Measurements from ENCODE around the gene CXCL1.
"Not testable (repeated sequence)": the region's sequence is repeated elsewhere in the genome, so short reads cannot be mapped to it uniquely, and the experiment has no call there.

Gene CXCL1

DNA sequence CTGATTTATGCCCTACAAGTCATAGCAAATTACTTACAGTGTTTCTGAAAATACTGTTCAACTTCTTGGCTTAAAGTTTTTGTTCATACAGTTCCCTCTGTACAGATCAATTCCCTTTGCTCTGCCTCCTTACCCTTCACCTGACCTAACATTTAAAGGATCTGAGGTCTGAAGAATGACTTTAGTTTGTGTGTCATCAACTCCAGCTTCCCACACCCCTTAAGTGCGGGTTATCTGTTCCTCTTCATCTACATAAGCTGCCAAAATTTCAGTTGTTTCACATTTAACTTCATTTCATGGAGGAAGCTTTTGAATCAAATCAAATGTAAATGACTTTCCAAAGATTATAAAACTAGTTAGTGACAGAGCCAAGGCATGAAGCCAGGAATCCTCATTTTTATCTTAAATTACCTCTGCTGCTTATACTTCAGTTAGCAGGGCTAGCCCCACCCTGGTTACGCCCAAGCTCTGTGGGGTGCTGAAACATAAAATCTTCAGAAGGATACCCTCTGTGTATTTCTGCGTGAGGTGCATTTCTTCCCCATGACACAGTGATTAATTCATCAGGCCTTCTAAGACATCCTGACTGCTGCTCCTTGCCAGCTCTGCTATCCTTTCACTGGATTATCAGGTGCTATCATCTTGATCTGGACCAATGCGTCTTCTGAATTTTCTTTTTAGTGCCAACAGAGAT lies 16.5 kb downstream of the CXCL1 start:
- DNase-seq = no peak

DNA sequence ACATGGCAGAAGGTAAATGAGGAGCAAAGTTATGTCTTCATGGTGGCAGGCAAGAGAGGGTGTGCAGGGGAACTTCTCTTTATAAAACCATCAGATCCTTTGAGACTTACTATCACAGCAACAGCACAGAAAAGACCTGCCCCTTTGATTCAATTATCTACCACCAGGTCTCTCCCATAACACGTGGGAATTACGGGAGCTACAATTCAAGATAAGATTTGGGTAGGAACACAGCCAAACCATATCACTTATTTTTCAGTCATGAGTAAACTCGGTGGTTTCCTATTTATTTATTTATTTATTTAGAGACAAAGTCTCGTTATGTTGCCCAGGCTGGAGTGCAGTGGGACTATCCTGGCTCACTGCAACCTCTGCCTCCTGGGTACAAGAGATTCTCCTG lies 22.1 kb downstream of the CXCL1 start:
- DNase-seq = no peak

DNA sequence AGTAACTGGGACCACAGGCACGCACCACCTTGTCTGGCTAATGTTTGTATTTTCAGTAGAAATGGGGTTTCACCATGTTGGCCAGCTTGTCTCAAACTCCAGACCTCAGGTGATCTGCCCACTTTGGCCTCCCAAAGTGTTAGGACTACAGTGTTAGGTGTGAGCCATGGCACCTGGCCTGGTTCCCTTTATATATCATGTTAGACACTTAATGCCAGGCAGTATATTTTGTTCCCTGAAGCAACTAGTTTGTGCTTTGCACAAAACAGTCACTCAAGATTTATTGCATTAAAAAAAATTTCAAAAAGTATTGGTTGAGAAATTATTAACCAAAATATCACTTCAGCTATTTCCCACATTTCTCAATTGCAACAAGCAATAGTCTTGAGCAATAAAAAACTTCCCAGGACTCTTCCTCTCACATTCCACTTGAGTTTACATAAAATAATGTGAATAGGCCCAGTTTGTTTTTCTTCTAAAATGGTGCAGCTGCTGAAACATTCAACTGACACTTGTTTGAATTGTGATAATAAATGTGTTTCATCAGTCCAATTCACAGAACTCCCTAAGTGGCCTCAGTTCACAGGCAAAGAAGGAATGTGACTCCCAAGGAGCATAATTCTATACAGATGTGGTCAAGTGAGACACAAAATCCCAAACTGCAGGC lies 22.7 kb downstream of the CXCL1 start:
- DNase-seq = no peak

DNA sequence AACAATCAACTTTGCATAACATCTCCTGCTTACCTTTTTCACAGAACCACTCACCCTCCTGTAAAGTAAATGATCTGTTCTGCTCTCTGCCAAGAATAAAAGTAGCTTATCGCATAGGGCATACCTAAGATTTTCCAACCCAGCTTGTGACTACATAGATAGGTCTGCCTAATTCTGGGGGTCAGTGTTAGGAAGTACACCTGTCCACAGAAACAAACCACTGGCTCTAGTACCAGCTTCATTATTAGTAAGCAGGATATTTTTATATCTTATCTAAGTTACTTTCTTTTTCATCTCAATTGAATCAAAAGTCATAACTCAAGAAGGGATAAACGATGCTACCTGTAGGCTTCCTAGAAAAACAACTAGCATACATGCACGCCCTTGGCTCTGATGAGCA lies 23.8 kb downstream of the CXCL1 start:
- DNase-seq = no peak

DNA sequence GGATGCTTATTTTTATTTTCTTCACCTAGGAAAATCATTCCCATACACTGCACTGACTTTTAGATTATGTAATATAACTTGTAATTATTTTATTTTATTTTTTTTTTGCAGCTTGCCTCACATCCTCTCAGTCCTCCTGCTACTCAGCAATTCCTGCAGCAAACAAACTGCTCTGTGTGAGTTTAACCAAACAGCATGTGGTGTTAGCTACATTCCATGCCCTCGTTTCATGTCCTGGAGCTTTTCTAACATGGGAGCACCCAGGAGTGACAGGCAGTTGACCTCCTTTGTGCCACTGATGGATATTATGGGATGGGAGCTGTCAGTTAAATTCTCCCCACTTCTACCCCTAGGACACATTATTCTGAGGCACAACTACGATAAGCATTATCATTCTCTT lies 24.8 kb downstream of the CXCL1 start:
- DNase-seq = no peak

DNA sequence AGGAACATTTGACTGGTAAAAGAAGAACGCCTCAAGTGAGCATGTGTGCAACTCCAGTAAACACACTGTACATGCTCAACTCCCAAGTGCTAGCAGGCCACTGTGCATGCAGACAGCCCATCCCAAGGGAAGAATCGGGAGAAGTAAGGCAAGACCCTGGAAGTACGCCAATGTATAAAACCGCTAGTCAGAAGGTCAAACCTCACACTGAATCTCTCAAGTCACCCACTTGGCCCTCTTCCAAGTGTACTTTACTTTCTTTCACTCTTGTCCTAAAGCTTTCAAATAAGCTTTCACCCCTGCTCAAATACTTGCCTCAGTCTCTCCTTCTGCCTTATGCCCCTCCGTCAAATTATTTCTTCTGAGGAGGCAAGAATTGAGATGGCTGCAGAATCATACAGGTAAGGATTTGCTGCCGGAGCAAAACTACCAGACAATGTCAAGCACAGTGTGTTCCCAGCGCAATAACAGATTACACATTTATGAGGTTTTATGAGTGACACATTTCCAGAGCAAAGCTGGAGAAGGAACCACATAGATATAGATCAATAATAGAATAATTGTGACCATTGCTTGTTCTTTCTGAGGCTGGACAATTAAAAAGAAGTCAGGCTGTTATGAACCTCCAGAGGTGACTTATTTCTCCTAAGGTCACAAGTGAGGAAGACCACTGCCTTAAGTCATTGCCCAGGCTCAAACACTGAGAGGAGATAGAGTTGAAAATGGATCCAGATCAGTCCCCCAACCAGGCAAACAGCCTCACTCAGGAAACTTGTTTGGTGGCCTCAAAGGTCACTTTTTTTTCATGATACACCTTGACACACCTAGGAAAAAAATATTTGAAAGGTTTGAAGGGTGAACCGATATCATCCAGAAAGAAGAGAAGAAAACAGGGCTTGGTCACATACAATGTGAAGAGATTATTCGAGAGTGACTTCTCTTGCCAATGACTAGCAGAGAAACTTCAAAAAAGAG lies 26.3 kb downstream of the CXCL1 start:
- DNase-seq = no peak

DNA sequence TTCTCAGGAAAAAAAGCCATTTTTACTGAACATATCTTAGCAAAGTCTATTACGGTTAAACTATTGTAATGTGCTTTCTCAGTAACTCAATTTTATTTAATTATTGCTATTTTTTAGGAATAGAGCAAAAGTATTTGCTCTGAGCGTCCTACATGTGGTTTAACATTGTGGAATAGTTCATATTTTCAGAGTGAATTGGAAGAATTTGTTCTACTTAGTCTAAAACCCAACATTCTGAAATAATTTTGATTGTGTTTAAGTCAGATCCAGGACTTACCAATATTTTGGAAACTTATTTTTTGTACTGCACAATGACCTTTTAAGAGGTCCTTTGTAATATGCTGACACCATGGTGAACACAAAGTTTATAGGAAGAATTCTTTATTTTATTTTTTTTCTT lies 27.2 kb downstream of the CXCL1 start:
- no peak for DNase-seq

DNA sequence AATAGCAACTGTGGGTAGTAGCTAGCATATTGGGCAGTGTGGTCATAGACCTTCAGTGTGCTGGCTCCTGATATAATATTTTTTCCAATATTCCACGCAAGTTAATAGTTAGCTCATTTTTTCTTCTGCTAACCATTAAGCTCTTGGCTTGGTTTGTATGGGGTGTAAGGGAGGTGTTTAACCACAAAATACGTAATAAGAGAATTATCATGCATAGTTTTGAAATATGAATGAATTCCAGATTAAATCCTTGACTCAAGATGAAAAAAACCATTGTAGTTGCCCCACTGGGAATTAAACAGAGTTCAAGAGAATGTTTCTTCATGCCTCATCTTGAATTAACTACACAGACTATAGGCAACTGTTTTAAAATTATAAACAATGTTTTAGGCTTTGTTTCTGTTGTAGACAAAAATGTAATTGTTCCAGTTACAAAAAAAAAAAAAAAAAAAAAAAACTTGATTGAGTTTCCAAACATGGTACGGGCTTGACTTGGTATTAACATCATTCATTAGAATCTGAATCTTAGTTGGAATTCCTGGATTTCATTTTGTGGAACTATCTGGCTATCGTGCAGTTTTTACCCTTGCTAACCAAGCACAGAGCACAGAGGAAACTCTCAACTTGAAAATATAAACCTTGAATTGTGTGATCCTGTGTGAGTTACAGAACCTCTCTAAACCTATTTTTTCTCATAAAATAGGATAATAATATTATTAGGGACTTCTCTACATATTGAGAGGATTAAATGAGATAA lies 28.4 kb downstream of the CXCL1 start:
- DNase-seq = no peak

DNA sequence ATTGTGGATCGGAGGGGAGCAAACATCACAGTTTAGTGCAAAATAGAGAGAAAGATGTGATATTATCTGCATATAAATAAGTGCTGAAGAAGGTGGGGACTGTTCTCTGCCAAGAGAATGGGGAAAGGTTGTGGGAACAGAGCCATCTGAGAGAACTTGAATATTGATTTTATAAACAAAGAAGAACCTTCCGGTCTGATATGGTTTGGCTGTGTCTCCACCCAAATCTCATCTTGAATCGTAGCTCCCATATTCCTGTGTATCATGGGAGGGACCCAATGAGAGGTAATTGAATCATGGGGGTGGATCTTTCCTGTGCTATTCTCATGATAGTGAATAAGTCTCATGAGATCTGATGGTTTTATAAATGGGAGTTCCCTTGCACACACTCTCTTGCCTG lies 30.1 kb downstream of the CXCL1 start:
- not testable (repeated sequence) for DNase-seq

DNA sequence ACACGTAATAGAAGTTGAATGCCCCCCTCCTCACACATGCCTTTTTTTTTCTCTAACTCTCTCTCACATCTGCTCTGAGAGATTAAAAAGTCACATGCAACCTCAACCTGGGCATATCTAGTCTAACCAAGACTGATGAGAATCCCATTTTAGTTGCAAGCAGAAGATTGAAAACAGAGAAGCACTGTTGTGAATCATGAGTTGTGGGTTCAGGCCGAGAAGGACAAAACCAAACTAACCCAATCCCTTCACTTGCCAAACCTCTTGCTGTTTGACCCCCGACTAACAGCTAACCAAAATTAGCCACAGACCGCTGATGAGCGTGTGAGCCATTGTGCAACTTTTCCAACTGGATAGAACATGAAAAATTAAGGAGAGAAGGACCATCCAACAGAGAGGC lies 31.8 kb downstream of the CXCL1 start:
- DNase-seq = no peak

DNA sequence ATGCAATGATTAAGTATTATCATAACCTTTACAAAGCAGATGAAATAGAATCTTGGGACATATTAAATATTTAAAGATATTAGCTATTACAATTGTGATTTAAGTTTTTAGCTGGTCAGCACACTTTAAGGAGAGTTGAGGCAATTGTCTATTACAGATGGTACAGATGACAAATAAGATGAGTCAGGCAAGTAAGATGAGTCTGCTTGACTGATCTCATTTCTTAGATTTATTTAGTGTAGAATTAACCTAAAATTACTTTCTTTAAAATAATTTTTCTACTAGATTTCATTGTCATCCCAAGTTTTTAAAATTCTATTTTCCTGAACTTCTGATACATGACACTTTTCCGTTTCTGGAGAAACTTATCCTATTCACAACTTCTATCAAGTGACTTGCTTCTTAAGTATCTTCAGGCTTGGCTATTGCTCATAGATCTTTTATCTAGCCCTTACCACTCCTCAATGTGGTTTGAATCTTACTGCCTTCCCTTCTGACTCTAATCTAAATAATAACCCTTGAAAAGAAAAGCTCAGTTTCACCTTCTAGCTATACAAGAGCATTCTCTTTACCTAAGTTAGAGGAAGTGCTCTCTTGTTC lies 32.9 kb downstream of the CXCL1 start:
- no peak for DNase-seq

DNA sequence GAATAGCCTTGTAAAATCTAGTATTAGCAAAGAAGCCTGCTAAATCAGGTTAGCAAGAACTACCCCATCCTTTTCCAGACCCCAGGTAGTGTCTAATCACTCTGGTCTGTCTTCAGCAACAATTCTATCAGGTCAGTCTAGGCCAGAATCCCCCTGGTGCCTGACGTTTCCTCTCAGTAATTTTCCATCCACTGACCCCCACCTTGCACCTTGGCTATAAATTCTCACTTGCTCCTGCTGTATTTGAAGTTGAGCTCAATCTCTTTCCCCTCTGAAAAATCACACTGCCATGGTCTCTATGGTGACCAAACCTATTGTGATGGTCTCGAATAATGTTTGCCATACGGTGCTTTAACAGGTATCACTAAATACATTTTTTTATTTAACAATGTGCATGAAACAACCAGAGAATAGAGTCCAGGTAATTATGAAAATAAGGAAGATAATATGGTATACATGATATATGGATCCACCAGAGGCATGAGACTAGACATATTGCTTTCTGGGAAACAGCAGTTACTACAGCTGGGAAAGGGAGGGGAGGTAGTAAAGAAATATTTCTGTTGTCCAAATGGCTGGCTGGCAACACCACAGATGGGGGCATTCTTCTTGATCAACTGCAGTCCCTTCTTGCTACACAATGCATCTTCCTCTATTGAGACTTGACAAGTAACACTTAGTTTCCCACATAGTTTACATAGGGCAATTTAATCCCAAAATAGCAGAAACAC lies 33.8 kb downstream of the CXCL1 start:
- no peak for DNase-seq

DNA sequence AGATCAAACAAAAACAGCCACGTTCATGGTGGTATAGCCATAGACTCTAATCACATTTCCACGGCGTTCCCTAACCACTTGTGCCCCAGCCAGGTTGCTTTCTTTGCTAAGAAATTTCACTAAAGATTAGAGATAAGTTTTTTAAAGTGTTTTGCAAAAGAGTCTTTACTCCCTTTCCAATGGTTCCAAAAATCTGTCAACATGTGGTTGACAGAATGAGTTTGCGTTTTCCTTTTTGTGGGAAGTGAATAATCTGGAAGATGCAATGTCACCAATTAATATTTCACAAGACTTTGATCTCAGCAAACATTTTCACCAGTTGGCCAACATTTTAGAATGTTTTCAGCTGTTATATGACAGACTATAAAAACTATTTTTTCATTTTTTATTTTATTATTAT lies 35.3 kb downstream of the CXCL1 start:
- DNase-seq = no peak

DNA sequence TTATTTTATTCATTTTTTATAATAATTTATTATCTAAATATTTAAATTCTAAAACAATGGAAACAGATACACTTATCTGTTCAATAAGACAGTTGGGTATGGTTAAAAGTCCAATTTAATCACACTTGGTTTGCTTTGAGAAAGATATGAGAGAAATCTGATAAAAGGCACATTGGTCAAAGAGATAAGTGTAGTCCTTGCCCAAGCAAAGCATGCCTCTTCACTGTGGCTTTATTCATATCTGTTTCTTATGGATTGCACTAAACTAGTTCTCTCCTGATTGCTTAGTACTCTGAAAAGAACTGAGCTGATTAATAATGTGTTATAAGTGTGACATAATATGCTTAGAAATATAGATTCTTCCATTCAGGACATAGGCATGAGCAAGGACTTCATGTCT lies 39.8 kb downstream of the CXCL1 start:
- DNase-seq = no peak

DNA sequence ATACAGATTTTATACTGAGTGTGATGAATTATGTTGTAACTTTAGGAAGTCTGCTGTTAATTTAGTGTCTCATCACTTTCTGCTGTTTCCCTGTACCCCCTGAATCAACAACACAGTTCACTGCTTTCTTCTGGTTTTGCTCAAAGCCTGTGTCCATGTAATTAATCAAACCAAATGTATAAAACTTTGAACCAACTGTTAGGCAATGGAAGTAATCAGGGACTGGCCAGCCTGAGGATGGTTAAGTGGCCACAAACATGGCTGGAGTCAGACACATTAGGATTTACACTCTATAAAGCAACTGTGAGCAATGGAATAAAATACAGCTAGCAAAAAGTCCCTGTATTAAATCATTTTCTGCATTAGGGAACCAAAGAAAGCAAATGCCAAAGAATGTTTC lies 42.6 kb downstream of the CXCL1 start:
- DNase-seq = no peak

DNA sequence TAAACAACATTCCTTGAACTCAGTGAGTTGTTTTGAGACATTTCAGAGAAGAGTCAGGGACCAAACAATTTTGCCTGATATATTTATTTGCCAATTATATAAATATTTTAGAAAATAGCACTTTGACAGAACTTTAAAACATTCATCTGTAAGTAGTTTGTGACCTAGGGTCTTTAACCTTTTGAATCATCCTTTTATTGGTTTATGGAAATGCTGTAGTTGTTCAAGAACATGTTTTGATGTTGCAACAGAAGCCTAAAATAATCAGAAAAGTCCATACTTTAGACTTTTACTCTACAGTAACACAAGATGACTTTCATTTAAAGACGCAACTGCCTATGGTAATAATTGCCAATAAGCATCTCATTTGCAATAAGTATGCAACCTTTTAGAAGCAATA lies 43.0 kb downstream of the CXCL1 start:
- DNase-seq = no peak

DNA sequence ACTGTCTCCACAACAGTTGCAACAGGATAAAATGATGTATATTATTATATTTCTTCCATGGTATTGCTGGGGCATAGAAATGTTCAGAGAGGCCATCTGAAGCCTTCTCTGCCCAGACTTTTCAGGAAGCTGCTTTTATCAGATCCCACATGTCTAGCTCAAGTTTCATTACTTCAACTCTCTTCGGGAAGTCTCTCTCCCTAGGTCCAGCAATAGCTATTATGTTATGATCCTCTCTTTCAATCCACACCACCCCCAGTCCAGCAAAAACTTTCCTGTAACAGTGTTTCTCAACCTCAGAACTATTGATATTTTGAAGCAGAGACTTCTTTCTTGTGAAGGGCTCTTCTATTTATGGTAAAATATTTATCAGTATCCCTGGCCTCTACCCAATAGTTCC lies 44.9 kb downstream of the CXCL1 start:
- no peak for DNase-seq

DNA sequence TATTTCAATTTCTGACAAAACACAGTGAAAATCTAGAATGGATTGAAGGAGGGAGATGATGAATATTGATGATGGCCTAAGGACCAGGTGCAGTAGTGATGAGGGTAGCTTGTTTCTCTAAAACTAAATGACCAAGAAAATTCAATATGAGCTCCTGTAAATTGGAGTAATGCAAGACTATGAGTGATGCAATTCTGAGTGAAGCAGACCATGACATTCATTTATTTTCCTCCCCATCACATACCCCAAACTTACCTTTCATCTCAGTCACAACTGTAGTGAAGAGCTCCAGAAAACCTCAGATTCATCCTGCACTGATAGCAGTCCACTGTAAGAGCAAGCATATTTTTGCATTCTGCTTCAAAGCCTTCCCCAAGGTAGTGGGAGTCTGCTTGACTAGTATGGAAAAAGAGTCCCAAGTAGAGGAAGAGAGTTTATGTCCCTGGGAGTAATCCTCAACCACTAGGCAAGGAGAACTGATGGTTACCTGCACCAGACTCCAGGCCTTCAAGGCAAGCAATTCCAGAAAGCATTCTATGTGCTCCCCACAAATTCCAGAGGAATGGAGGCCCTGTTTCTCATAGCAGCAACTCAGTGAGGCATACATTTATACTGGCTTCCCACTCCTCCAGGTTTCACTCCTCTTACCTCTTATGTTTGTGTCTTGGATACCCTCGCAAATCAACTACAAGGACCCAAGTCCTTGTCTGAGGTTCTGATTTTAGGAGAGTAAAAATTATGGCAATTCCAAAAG lies 47.2 kb downstream of the CXCL1 start:
- no peak for DNase-seq

DNA sequence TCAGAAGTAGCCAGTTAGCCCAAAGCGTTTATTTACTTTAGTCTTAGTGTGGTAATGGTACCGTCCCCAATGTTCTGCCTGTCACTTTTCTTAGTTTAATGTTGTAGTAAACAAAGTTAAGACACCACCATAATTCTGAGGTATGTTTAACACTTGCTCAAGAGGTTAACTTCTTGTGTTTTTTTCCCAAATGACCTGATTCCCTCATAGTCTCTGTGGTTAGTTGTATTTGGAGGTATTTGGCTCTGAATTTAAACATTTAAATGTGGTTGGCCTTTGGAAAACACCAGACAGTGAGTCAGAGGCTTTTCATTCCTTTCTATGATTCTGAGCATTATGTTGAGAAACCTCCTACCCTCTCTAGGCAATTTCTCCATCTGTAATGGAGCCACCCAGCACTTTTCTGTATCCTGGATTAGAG lies 47.9 kb downstream of the CXCL1 start:
- DNase-seq = no peak

DNA sequence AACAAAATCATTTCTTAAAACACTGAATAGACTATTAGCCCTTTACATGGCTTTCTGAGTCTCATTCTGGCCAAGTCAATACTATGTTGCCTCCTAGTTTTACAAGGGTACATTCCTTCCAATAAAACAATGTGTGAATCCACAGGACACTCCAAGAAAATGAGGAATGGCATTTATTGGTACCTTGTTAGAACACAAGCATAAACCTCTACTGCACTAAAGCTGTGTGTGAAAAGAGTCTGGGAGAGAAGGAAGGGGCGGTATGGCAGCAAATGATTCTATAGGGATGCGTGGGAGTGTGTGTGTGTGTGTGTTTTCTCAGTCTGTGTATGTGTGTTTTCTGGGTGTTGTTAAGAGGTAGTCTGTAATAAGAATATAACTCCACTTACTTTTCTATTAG lies 48.9 kb downstream of the CXCL1 start:
- no peak for DNase-seq

DNA sequence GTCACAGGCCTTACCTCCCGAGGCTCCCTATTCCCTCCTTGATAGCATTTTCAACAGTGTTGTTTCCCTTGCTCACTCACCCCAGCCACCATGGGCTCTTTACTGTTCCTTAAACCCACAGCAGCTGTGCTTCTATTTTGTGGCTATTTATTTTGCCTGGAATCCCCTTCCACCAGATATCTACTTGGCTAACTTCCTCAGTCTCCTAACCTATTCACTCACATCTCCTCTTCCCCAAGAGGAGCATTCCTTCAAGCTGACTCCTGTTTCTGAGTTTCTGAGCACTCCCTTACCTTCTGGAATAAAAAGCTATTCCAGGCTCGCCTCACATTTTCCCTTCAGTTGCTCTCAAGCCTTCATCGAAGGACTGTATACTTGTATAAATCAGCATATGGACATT lies 50.5 kb downstream of the CXCL1 start:
- DNase-seq = no peak
